Measurements from ENCODE around the gene GPR37. TPM values are rescaled to one million over a fixed set of nuclear protein-coding genes. Genes with fewer than 3 reads are reported as not detected.

Gene GPR37
- total RNA-seq, 1 experiment from 2014 or later, result 1.6 TPM

- H3K9me3 Mint-ChIP-seq, result no peaks in the 10 kb centered on the region
- Histone ChIP-seq H3K79me2 (ENCODE audit: insufficient read depth, low read length) (no peaks in the 10 kb centered on the region), H3K9ac (ENCODE audit: extremely low read depth, insufficient read length, low read length) (no peak overlapping the region), H3K18ac (ENCODE audit: insufficient read length, low read depth, low read length) (no peak overlapping the region), H2AFZ (ENCODE audit: low read length) (no peak overlapping the region), H2AK5ac (ENCODE audit: insufficient read length, low read length) (no peak overlapping the region), H2BK12ac (ENCODE audit: insufficient read length, low read depth, low read length) (no peak overlapping the region), H3K4me1 (ENCODE audit: insufficient read depth, low read length) (no peaks in the 10 kb centered on the region), H2BK120ac (ENCODE audit: low read depth, low read length, poor library complexity, severe bottlenecking) (no peak overlapping the region), H4K8ac (replicated peaks; ENCODE audit: insufficient read length, low read depth, low read length) (no peak overlapping the region), H3K27ac (ENCODE audit: insufficient read length, low read depth, low read length) (no peak overlapping the region), H3K56ac (ENCODE audit: insufficient read length, low read depth, low read length) (no peak overlapping the region), H3K23me2 (ENCODE audit: insufficient read length, low read depth, low read length, poor library complexity, severe bottlenecking) (peaks cover 18% of the 10 kb centered on the region), H3K4me2 (ENCODE audit: insufficient read depth, insufficient read length, low read length) (no peak overlapping the region), H4K5ac (ENCODE audit: insufficient read length, low read depth, low read length) (no peak overlapping the region), H3K9me3 (ENCODE audit: control insufficient read depth, low read depth, low read length) (no peaks in the 10 kb centered on the region), H4K20me1 (ENCODE audit: control insufficient read depth, insufficient read depth, insufficient read length) (no peaks in the 10 kb centered on the region), H3K14ac (ENCODE audit: insufficient read depth, low read length) (no peak overlapping the region), H2BK20ac (ENCODE audit: low read depth, low read length, poor library complexity, severe bottlenecking) (no peak overlapping the region), H2BK15ac (ENCODE audit: low read depth, low read length) (no peak overlapping the region), H3T11ph (ENCODE audit: low read length) (no peak overlapping the region), H3K23ac (ENCODE audit: insufficient read length, low read depth, low read length) (no peak overlapping the region), H4K91ac (ENCODE audit: insufficient read length, low read depth, low read length) (no peak overlapping the region), H2BK5ac (ENCODE audit: insufficient read length, low read length) (no peak overlapping the region), H3K4ac (ENCODE audit: low read depth, low read length) (no peak overlapping the region), H3K79me1 (ENCODE audit: insufficient read depth, low read depth, low read length, poor library complexity, severe bottlenecking) (no peaks in the 10 kb centered on the region), H3K27me3 (ENCODE audit: insufficient read depth, low read length) (no peaks in the 10 kb centered on the region; the same call in 1 of the 2 replicates)
- DNase-seq, result no peak
- H3K36me3 Mint-ChIP-seq (ENCODE audit: insufficient read depth in 1 of 3, low read depth in 3 of 3), result no peaks in the 10 kb centered on the region
- peaks cover 10 to 12% of the 10 kb centered on the region in 2 experiments for H3K4me1 Mint-ChIP-seq
- no peak overlapping the region for H3K4me3 Mint-ChIP-seq
- peaks cover 13% of the 10 kb centered on the region for H3K27me3 Mint-ChIP-seq (ENCODE audit: low read depth)
- WGBS (ENCODE audit: extremely low coverage, insufficient read length, low lambda C conversion rate), result no CpG with 5 or more reads among the region's 1 CpG
- no peak overlapping the region for H3K27ac Mint-ChIP-seq
- TF ChIP-seq CTCF (conservative IDR thresholded peaks at IDR 0.05), result no peak
Measured at GRCh38 chr7:124769136-124769535, 3.5 kb upstream of the GPR37 start.

Measured in H9 (cell line).